HuH-7.5 (cell line): ENCODE data around the gene C3.
"Not testable (repeated sequence)": the region's sequence is repeated elsewhere in the genome, so short reads cannot be mapped to it uniquely, and the experiment has no call there.

Experiments used
- DNase-seq: peaks from one replicate; pipeline ENCODE4 v3.0.0; 2011; ENCODE audit warnings: low spot score

C3 gene

GRCh38 chr19:6690160-6690885, 30.1 kb downstream of the C3 start:
- DNase-seq, result no peak

- DNase-seq, result no peak
These were observed 33.3 kb downstream of the C3 start for GRCh38 chr19:6687114-6687513.

- no peak for DNase-seq
These were observed 33.8 kb downstream of the C3 start for GRCh38 chr19:6686628-6686975.

GRCh38 chr19:6685962-6686627, 34.4 kb downstream of the C3 start:
- DNase-seq, result no peak

GRCh38 chr19:6685482-6685881, 35.0 kb downstream of the C3 start:
- DNase-seq, result no peak

GRCh38 chr19:6683971-6684370, 36.5 kb downstream of the C3 start:
- no peak for DNase-seq

GRCh38 chr19:6682607-6683128, 37.8 kb downstream of the C3 start:
- no peak for DNase-seq

- DNase-seq, result no peak
These were observed 40.3 kb downstream of the C3 start for GRCh38 chr19:6680141-6680540.

GRCh38 chr19:6679139-6679538, 41.3 kb downstream of the C3 start:
- no peak for DNase-seq

- DNase-seq, result no peak
These were observed 41.8 kb downstream of the C3 start for GRCh38 chr19:6678690-6679109.

GRCh38 chr19:6677883-6678689, 42.4 kb downstream of the C3 start:
- no peak for DNase-seq

- DNase-seq, result no peak
These were observed 43.0 kb downstream of the C3 start for GRCh38 chr19:6677495-6677882.

- DNase-seq, result no peak
These were observed 44.2 kb downstream of the C3 start for GRCh38 chr19:6676288-6676687.

- no peak for DNase-seq
These were observed 45.6 kb downstream of the C3 start for GRCh38 chr19:6674868-6675305.

GRCh38 chr19:6674408-6674807, 46.0 kb downstream of the C3 start:
- not testable (repeated sequence) for DNase-seq

GRCh38 chr19:6672693-6673290, 47.7 kb downstream of the C3 start:
- DNase-seq, result no peak

GRCh38 chr19:6671960-6672359, 48.5 kb downstream of the C3 start:
- DNase-seq, result no peak

GRCh38 chr19:6668691-6669090, 51.8 kb downstream of the C3 start:
- no peak for DNase-seq

GRCh38 chr19:6667114-6667627, 53.3 kb downstream of the C3 start:
- DNase-seq, result no peak

GRCh38 chr19:6664916-6665315, 55.5 kb downstream of the C3 start:
- no peak for DNase-seq

- no peak for DNase-seq
These were observed 56.9 kb downstream of the C3 start for GRCh38 chr19:6663236-6664201.
